Measurements from ENCODE around the gene CCSER2.

The CCSER2 gene

GRCh38 chr10:84550756-84551436 is 222.5 kb downstream of the CCSER2 start:
- no peak for DNase-seq

- no peak for DNase-seq
Measured at GRCh38 chr10:84551437-84552120, 223.2 kb downstream of the CCSER2 start.

- DNase-seq: no peak
Measured at GRCh38 chr10:84552478-84552877, 224.1 kb downstream of the CCSER2 start.

GRCh38 chr10:84562592-84562991 is 234.2 kb downstream of the CCSER2 start:
- DNase-seq: no peak

GRCh38 chr10:84563355-84563754 is 235.0 kb downstream of the CCSER2 start:
- DNase-seq: no peak

- no peak for DNase-seq
Measured at GRCh38 chr10:84563868-84564267, 235.5 kb downstream of the CCSER2 start.

- DNase-seq: no peak
Measured at GRCh38 chr10:84565881-84566582, 237.6 kb downstream of the CCSER2 start.

GRCh38 chr10:84567133-84567532 is 238.7 kb downstream of the CCSER2 start:
- no peak for DNase-seq

Measured in NCI-H1417 treated with DMSO at 0.1 percent for 48 hours (cell line).